Endothelial cell of hepatic sinusoid (primary cell): ENCODE data around the gene DSCAM.
"Not testable (repeated sequence)": the region's sequence is repeated elsewhere in the genome, so short reads cannot be mapped to it uniquely, and the experiment has no call there.

Source experiments
- in situ Hi-C: cut with HindIII; loops from 2 replicates; pipeline ENCODE4 v1.10.0; 2017; ENCODE audit warnings: low sequenced_read_pairs

DSCAM gene

DNA sequence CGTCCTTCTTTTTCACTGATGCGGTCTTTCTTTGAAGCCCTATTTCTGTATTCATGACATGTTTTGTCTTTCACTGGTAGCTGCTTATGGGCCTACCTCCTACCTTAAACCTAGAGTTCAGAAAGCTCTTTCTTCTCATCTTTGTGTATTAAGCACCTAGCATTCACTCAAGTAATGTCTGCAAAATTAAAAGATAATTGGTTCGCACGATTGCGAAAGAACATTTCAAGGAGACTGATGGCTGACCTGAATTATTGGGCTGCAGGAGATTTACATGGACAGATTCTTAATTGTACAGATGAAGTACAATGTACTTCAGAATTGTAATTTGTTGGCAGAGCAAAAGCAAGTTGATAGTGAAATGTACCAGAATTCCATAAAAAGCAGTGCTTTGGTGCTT is 773.3 kb downstream of the DSCAM start:
- in situ Hi-C loops = no loop called here

- in situ Hi-C loops = no loop called here
These were observed 776.1 kb downstream of the DSCAM start for GRCh38 chr21:40070871-40071270.

- in situ Hi-C loops = no loop called here
These were observed 779.2 kb downstream of the DSCAM start for GRCh38 chr21:40067751-40068150.

DNA sequence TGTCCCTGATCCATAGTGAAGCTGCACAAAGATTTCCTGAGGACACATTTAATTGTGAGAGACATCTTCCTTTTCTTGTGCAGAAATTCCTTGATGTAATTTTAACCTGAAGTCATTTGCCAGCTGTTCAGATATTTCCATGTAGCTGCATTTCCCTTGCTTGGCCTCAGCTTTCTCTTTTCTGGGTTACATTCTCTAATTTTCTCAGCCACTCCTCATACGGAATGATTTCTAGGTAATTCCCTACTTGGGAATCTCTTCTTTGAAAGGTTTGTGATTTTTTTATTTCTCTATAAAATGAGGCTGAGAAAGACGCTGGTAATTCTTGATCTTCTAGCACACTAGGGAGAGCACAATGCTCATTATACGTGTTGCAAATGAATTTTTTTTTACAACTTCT is 780.7 kb downstream of the DSCAM start:
- in situ Hi-C loops = no loop called here

DNA sequence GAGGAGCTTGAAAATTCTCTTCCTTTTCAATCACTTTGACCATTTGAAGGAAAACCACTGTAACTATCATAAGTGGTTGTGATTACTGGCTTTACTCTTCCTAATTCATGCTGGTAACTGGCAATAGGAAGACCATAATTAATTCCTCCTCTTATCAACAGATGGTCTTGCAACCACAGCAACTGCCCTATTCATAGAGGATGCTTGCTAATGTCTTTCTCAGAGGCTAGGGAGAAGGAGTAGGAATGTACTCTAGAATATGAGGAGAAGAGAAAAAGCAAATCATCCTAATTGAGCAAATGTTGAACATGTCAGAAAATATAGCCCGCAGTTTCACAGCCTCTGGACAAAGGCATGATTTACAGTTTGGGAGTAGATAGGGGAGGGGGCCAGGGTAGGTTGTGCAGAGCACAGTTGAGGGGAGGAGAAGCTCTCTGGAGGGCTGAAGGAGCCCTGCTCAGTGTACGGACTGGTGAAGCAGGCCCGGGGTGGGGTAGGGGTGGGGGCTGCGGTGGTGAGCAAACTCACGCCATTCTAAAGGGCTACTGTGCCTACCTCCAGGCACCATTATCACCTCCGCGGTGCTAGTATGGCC is 786.8 kb downstream of the DSCAM start:
- in situ Hi-C loops = no loop called here

- in situ Hi-C loops = no loop called here
These were observed 789.6 kb downstream of the DSCAM start for GRCh38 chr21:40057331-40057730.

DNA sequence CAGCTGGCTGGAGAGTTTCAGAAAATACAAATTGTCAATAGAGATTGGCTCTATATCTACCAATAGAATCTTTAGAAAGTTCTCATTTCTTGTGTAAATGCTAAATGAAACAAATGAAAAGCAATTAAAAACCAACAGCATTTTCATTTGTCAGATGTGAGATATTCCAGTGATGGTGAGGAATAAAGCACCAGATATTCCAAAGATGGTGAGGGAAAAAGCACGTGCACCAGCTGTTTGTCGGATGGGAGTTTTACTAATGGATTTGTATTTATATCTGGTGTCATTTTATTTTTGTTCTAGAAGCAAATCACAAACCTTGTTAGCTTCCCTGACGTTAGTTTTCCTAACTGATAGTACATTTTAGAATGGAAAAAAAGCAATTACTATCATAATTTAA is 790.9 kb downstream of the DSCAM start:
- in situ Hi-C loops = no loop called here

DNA sequence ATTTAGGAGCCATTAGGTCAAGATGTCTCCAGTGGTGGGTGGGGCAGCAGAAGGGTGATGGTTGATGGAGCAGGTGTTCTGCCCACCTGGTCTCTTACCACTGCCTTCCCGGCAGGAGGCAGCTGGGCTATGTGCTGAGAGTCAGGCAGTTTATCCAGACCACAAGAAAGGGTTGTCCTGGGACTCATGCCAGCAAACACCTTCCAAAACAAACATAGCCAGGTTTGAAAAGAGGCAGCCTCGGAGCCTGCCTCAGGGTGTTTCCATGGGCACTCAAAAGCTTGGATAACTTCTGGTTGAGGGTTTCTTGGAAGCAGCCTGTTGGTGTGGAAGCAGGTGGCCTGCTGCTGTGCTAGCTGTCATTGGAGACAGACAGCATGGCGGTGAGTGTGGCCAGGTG is 792.6 kb downstream of the DSCAM start:
- in situ Hi-C loops = no loop called here

DNA sequence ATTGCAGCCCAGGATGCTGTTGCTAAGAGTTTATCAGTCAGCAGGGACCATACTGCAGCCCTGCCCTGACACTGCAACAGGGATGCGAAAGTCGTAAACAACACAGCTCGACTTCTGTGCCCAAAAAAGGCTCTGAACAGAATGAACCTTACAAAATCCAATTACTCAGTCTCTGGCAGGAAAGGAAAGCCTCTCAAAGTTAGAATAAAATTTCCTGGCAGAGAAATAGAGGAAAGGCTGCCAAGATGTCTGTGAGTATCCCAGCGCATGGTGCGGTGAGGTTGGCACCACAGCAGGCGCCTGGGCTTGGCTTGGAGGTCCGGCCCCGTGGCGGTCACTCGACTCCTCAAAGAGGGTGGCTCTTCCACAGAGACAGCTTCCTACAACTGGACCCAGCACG is 794.0 kb downstream of the DSCAM start:
- in situ Hi-C loops = no loop called here

DNA sequence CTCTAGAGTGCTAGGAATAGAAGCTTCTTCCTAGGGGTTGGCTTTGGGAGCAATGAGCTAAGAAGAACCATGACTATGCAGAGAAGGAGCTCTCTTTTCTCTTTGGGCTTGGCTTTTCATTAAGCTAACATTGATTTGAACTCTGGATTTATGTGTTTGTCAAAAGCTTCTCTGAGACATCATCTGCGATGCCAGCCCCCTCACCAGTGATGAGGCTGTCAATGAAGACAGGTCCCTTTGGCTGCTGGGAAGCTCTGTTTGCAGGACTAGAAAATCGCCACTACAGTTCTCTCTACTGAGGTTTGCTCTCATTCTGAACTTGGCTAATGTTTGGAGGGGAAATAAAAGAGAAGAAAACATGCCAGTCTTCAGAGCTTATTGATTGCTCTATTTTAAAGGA is 794.7 kb downstream of the DSCAM start:
- in situ Hi-C loops = no loop called here

- in situ Hi-C loops = no loop called here
These were observed 795.2 kb downstream of the DSCAM start for GRCh38 chr21:40051801-40052200.

GRCh38 chr21:40049931-40050290 is 797.0 kb downstream of the DSCAM start:
- in situ Hi-C loops = no loop called here

- in situ Hi-C loops = no loop called here
These were observed 797.7 kb downstream of the DSCAM start for GRCh38 chr21:40049031-40049930.

DNA sequence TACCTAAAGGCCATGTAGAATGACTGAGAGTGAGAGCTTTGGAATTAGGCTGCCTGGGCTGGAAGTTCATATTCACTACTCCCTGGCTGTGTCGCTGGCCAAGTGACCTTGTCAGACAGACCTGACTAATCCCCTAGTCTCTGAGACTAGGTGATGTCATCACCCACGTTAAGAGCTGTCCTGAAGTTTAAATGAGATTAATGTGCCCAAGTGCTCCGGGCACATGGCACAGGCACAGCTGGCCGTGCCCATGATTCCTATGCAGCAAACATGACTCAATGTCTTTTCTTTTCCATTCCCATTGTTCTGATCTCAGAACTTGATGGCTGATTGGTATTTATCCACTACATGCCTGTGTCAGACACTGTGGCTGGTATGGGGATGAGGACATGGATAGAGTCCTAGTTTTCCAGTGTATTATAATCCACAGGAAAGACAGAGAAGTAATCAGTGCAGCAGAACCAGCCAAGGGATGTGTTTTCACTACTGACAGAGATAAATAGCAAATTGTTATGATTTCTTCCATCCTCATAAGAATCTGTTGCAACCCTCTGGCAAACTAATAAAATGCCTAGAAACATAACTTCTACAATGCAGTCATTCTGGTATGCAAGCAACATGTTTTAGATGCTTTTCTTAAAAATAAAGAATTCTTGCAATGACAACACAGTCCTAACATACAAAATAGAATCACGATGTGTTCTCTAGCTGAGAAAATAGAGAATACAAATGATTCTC is 798.8 kb downstream of the DSCAM start:
- in situ Hi-C loops = no loop called here

GRCh38 chr21:40047211-40047610 is 799.7 kb downstream of the DSCAM start:
- in situ Hi-C loops = no loop called here

- in situ Hi-C loops = no loop called here
These were observed 803.1 kb downstream of the DSCAM start for GRCh38 chr21:40043866-40044265.

DNA sequence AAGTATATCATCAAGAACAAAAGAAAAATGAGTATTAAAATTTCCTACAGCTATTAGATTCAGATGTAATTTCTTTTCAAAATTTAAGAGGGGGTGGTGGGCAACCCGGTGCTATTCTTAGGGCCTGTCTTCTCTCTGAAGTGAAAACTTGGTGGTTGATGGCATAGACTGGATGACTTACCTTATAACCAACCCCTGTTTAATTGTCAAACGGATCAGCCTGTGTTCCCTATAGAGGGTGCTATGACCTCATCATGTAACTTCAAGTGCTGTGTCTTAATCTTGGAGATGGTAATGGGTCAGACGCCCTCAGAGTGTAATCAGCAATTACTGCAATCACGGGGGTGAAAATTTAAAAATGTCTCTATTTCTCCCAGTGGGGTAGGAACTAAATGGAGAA is 803.5 kb downstream of the DSCAM start:
- in situ Hi-C loops = no loop called here

GRCh38 chr21:40041446-40041845 is 805.5 kb downstream of the DSCAM start:
- in situ Hi-C loops = no loop called here

DNA sequence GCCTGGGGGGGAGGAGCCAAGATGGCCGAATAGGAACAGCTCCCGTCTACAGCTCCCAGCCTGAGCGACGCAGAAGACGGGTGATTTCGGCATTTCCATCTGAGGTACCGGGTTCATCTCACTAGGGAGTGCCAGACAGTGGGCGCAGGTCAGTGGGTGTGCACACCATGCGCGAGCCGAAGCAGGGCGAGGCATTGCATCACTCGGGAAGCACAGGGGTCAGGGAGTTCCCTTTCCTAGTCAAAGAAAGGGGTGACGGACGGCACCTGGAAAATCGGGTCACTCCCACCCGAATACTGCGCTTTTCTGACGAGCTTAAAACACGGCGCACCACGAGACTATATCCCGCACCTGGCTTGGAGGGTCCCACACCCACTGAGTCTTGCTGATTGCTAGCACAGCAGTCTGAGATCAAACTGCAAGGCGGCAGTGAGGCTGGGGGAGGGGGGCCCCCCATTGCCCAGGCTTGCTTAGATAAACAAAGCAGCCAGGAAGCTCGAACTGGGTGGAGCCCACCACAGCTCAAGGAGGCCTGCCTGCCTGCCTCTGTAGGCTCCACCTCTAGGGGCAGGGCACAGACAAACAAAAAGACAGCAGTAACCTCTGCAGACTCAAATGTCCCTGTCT is 813.7 kb downstream of the DSCAM start:
- in situ Hi-C loops = not testable (repeated sequence)

DNA sequence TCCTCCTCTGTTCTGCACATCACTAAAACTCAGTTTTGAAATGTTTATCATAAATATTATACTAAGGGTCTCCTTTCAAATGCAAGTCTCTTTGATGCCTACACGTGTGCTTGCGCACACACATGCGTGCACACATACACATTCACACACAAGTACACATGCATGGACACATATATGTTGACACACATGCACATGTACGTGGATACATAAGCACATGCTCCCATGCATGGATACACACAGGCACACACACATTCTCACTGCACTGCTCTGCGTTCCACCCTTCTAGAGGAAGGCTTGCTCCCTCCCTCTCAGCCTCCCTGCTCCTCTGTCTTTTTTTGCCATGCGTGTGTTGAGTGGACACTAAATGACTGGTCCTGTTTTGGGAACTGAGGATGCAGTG is 817.1 kb downstream of the DSCAM start:
- in situ Hi-C loops = no loop called here

DNA sequence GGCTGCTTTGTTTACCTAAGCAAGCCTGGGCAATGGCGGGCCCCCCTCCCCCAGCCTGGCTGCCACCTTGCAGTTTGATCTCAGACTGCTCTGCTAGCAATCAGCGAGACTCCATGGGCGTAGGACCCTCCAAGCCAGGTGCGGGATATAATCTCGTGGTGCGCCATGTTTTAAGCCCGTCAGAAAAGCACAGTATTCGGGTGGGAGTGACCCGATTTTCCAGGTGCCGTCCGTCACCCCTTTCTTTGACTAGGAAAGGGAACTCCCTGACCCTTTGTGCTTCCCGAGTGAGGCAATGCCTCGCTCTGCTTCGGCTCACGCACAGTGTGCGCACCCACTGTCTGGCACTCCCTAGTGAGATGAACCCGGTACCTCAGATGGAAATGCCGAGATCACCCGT is 818.6 kb downstream of the DSCAM start:
- in situ Hi-C loops = not testable (repeated sequence)
